Endometrial microvascular endothelial cells (primary cell): ENCODE results near the gene PCCA. TPM values are rescaled to one million over a fixed set of nuclear protein-coding genes. Genes with fewer than 3 reads are reported as not detected.

ENCODE experiments used
- in situ Hi-C: cut with HindIII; loops from 2 replicates; pipeline ENCODE4 v1.10.0; 2017; ENCODE audit warnings: low sequenced_read_pairs, low pct_unique_long_range_greater_than_20kb; ENCODE audit errors: inconsistent ontology term
- total RNA-seq: library from RNA; depleted of rRNA; stranded (reverse); fragments of >200 nt; gene quantifications from one replicate; pipeline ENCODE4 v1.2.3, GENCODE V29; 2015; ENCODE audit errors: inconsistent ontology term

PCCA gene
- total RNA-seq, 1 donor from 2014 or later, result 14.0 TPM

- in situ Hi-C loops, result no loop called here
Measured at GRCh38 chr13:100428986-100429385, 340.1 kb downstream of the PCCA start.

- in situ Hi-C loops, result no loop called here
Measured at GRCh38 chr13:100432611-100433010, 343.7 kb downstream of the PCCA start.

GRCh38 chr13:100433475-100433874, 344.6 kb downstream of the PCCA start:
- in situ Hi-C loops, result no loop called here

GRCh38 chr13:100434010-100434763, 345.3 kb downstream of the PCCA start:
- in situ Hi-C loops, result no loop called here

DNA sequence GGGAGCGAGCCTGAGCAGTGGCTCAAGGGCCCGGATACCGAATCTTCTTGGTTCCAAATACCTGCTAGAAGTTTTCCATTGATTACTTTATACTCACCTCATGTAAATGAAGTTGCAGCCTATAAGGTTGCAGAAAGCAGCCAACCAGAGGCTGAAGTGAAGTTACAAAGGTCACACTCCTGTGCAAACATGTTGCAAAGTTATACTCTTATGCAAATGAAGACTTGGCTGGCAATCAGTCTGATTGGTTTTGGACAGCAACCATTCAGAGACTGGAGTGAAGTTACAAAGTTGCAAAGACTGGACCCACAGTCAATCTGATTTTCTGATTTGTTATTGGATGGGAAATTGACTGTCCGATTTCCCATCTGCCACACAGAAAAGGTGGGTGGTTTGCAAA, 347.2 kb downstream of the PCCA start:
- in situ Hi-C loops, result no loop called here

- in situ Hi-C loops, result no loop called here
Measured at GRCh38 chr13:100438059-100438788, 349.3 kb downstream of the PCCA start.

GRCh38 chr13:100439247-100439970, 350.5 kb downstream of the PCCA start:
- in situ Hi-C loops, result no loop called here

GRCh38 chr13:100440751-100441425, 352.0 kb downstream of the PCCA start:
- in situ Hi-C loops, result no loop called here

DNA sequence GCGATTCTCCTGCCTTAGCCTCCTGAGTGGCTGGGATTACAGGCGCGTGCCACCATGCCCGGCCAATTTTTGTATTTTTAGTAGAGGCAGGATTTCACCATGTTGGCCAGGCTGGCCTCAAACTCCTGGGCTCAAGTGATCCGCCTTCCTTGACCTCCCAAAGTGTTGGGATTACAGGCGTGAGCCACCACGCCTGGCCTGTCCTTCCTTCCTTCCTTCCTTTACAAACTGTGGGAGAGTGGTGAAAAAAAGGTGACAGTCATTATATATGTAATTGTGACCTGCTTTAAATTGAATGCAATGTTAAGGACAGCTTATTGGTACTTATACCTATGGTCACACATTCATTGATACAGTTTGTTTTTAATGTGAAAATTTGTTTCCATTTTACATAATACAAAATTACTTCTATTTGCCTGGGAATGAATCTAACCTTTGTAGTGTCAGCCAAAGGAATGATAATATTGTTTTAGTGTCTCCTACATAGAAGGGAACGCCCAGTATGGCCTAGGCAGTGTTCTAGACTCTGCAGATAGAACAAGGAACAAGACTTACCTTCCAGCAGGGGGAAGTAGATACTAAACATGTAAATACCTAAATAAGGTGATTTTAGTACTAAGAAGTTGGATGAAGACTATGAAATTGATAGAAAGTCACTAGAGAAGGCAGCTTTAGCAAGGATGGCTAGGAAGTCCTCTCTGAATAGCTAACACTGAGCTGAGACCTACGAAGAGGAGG, 353.4 kb downstream of the PCCA start:
- in situ Hi-C loops, result no loop called here

- in situ Hi-C loops, result no loop called here
Measured at GRCh38 chr13:100443278-100443997, 354.5 kb downstream of the PCCA start.

DNA sequence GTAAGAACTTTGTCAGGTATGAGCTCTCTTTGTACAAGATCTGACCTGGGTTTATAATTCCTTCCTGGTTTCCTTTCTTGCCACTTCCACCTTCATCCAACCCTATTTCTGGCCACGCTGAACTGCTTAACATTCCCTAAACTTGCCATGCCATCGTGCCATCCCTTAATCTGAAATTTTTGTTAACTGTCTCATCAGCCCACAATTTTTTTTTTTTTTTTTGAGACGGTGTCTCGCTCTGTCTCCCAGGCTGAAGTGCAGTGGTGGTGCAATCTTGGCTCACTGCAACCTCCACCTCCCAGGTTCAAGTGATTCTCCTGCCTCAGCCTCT, 355.1 kb downstream of the PCCA start:
- in situ Hi-C loops, result no loop called here

DNA sequence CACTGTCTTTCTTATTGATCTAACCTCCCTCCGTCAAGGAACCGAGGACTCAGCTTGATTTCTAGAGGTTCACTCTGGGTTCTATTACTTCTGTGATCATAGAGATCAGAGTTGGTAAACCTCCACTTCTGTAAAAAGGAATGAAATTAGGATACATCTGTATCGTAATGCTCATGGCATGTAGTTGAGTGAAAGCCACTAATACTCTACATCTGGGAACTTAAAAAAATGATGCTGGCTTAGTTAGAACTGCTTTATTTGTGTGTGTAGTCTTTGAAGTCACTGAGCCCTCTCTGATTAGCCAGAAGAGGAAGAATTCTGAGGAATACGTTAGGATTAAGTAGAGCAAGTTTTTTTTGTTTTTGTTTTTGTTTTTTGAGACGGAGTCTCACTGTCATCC, 358.9 kb downstream of the PCCA start:
- in situ Hi-C loops, result no loop called here

DNA sequence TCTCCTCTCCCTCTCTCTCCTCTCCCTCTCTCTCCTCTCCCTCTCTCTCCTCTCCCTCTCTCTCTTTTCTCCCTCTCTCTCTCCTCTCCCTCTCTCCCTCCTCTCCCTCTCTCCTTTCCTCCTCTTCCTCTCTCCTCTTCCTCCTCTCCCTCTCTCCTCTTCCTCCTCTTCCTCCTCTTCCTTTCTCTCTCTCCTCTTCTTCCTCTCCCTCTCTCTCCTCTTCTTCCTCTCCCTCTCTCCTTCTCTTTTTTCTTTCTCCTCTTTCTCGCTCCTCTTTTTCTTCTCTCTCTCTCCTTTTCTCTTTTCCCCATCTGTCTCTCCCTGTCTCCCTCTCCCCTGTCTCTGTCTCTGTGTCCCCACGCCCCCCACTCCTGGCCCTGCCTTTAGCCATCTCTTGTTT, 363.0 kb downstream of the PCCA start:
- in situ Hi-C loops, result no loop called here

- in situ Hi-C loops, result no loop called here
Measured at GRCh38 chr13:100454876-100455275, 366.0 kb downstream of the PCCA start.

DNA sequence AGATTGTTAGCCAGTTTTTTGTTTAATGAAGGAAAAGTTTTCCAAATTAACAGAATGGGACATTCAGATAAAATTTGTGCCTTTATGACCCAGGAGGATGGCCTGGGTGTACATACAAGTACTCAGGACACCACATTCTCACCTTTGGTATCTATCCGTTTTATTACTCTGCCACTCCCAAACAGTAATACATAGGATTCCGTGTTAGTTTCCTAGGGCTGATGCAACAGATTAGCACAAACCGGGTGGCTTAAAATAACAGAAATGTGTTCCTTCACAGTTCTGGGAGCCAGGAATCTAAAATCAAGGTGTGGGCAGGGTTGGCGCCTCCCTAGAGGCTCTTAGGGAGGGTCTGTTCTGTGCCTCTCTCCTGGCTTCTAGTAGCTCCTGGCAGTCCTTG, 369.8 kb downstream of the PCCA start:
- in situ Hi-C loops, result no loop called here

DNA sequence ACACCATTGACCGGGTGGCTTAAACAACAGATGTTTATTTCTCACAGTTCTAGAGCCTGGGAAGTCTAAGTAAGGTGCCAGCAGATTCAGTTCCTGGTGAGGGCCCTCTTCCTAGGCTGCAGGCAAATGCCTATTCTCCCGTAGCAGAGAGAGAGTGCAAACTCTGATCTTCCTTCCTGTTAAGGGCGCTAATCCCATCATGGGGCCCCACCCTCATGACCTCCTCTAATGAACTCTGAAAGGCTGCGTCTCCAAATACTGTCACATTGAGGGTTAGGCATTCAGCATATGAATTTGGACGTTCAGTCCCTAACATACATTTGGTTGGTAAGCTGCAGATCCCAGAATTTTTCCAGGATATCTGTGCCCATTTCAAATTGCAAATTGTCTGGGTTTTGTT, 370.9 kb downstream of the PCCA start:
- in situ Hi-C loops, result no loop called here

DNA sequence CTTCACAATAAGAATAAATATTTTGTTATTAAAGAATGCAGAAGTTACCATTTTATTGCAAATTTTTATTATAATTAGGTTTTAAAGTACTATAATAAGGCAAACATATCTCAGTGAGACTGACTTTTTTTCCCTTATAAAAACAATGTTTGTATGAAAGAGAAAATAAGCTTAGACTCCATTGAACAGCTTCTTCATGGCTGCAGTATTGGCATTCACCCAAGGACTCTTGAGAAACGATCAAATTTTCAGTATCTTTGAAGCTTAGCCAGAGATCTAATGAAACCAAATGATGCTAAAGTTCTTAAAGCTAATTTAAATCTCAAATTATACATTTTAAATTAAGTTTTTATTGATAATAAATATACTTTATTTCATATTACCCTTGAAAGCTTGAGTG, 371.4 kb downstream of the PCCA start:
- in situ Hi-C loops, result no loop called here

GRCh38 chr13:100460791-100461190, 371.9 kb downstream of the PCCA start:
- in situ Hi-C loops, result no loop called here
